Caco-2 (cell line): ENCODE results near the gene RACK1. TPM values are rescaled to one million over a fixed set of nuclear protein-coding genes. Genes with fewer than 3 reads are reported as not detected.

Source experiments
- BruUV-seq: library from RNA; stranded (reverse); fragments of 400-500 nt; replicated peaks from 2 replicates; lab custom pipeline; 2021; lab: Mats Ljungman, UMichigan
- CTCF ChIA-PET: fragments of 300-600 bp; sonication (Branson Sonifier 250); formaldehyde crosslinking; loops from one replicate; lab custom pipeline; 2022; ENCODE audit warnings: antibody characterized with exemption; lab: Charles Lee
- POLR2A ChIA-PET: fragments of 300-600 bp; sonication (Branson Sonifier 250); formaldehyde crosslinking; loops from one replicate; lab custom pipeline; 2022; ENCODE audit warnings: antibody characterized with exemption; lab: Charles Lee
- DNase-seq, 2 experiments: peaks; one replicate each; pipeline versions ENCODE4 v3.0.0 to v3.0.0-alpha.2; 2020 to 2022
- H3K27me3 ChIP-seq: replicated peaks from 2 replicates; pipeline ENCODE4 v1.6.0; 2011; ENCODE audit warnings: low read length; ENCODE audit not compliant: control insufficient read depth, insufficient read depth
- H3K36me3 ChIP-seq: 2 replicates; pipeline ENCODE4 v1.5.1; 2011; ENCODE audit warnings: low read length; ENCODE audit not compliant: control insufficient read depth, insufficient read depth
- H3K4me1 ChIP-seq: fragments of 250-450 bp; sonication (Bioruptor Pico); 2 replicates; pipeline ENCODE4 v1.5.1; 2020; ENCODE audit warnings: mild to moderate bottlenecking
- H3K4me3 ChIP-seq: 2 replicates; pipeline ENCODE4 v1.5.1; 2011; ENCODE audit warnings: low read depth, mild to moderate bottlenecking, control low read depth, low read length
- H3K9me3 ChIP-seq: fragments of 250-450 bp; sonication (Bioruptor Pico); 2 replicates; pipeline ENCODE4 v1.5.1; 2020; ENCODE audit warnings: mild to moderate bottlenecking, moderate library complexity
- H3K27ac Mint-ChIP-seq: one replicate; pipeline ENCODE4 v1.8.0; 2022; ENCODE audit warnings: mixed read lengths; ENCODE audit not compliant: unreplicated experiment
- H3K27me3 Mint-ChIP-seq: one replicate; pipeline ENCODE4 v1.8.0; 2022; ENCODE audit warnings: mixed read lengths; ENCODE audit not compliant: insufficient read depth, unreplicated experiment
- H3K36me3 Mint-ChIP-seq: one replicate; pipeline ENCODE4 v1.8.0; 2022; ENCODE audit warnings: mild to moderate bottlenecking, mixed read lengths; ENCODE audit not compliant: insufficient read depth, unreplicated experiment
- H3K4me1 Mint-ChIP-seq: one replicate; pipeline ENCODE4 v1.8.0; 2022; ENCODE audit warnings: low read depth, mixed read lengths; ENCODE audit not compliant: unreplicated experiment
- H3K4me3 Mint-ChIP-seq: one replicate; pipeline ENCODE4 v1.8.0; 2022; ENCODE audit warnings: mild to moderate bottlenecking, moderate library complexity, mixed read lengths; ENCODE audit not compliant: unreplicated experiment
- H3K9me3 Mint-ChIP-seq: one replicate; pipeline ENCODE4 v1.8.0; 2022; ENCODE audit warnings: mixed read lengths; ENCODE audit not compliant: unreplicated experiment
- intact Hi-C: fragments of 100-400 bp; cut with micrococcal nuclease; formaldehyde crosslinking; loops from one replicate; pipeline ENCODE4 v1.10.0; 2022; ENCODE audit not compliant: unreplicated experiment
- total RNA-seq: library from RNA; stranded (reverse); gene quantifications from 2 replicates; pipeline ENCODE4 v1.2.3, GENCODE V29; 2022
- TF ChIP-seq, protein P1 (sequence below), 2 experiments: fragments of 200-600 bp in 1 of 2; IDR thresholded peaks; 1 replicate in 1 of 2; 2 replicates in 1 of 2; pipeline versions ENCODE4 v1.5.1 to v1.8.0; 2011 to 2022; ENCODE audit warnings: antibody characterized with exemption in 1 of 2, control low read depth in 1 of 2, inconsistent platforms in 1 of 2, low read depth in 1 of 2, low read length in 1 of 2, mild to moderate bottlenecking in 1 of 2, moderate library complexity in 1 of 2; ENCODE audit not compliant: insufficient read depth in 1 of 2, severe bottlenecking in 1 of 2, unreplicated experiment in 1 of 2

Gene RACK1
- total RNA-seq, 1 experiment from 2014 or later, result 2,098 TPM

DNA sequence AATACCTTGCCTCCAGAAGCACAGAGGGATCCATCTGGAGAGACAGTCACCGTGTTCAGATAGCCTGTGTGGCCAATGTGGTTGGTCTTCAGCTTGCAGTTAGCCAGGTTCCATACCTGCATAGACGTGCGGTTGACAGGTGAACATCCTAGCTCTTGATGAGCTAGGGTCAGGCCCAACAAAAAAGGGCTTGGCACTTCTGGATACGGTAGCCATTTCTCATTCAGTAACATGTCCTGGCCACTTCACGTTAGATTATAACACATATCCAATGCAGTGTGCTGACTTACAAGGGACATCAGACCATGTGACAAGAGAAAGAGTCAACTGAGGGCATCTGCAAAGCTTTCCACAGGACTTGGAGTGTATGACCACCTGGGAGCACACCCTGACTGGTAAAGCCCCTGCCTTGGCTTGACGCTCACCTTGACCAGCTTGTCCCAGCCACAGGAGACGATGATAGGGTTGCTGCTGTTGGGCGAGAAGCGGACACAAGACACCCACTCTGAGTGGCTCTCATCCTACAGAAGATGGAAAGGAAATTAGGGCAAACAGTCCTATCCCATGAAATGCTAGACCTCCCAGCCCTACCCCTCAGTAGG is 4.5 kb downstream of the RACK1 start:
- Histone ChIP-seq H3K4me3 (no peak overlapping the region), H3K9me3 (no peaks in the 10 kb centered on the region), H3K36me3 (peaks cover 29% of the 10 kb centered on the region), H3K4me1 (peaks cover 8% of the 10 kb centered on the region; the same call in 1 of the 2 replicates), H3K27me3 (no peaks in the 10 kb centered on the region)
- Mint-ChIP-seq H3K27me3 (no peaks in the 10 kb centered on the region), H3K4me1 (no peaks in the 10 kb centered on the region), H3K9me3 (no peaks in the 10 kb centered on the region), H3K27ac (peak overlapping the region; percentile 42), H3K36me3 (peaks cover 100% of the 10 kb centered on the region), H3K4me3 (peak overlapping the region; percentile 22)
- POLR2A ChIA-PET, result interaction anchor here (0.6 kb wide), 1 partner anchor 28 kb away, joined by 5 read pairs; no protein-coding TSS in a partner anchor
- DNase-seq, result no peak
- CTCF ChIA-PET, result no interaction called here
- intact Hi-C loops, result no loop called here
- BruUV-seq, result no TSS peak
- TF ChIP-seq, protein P1, sequence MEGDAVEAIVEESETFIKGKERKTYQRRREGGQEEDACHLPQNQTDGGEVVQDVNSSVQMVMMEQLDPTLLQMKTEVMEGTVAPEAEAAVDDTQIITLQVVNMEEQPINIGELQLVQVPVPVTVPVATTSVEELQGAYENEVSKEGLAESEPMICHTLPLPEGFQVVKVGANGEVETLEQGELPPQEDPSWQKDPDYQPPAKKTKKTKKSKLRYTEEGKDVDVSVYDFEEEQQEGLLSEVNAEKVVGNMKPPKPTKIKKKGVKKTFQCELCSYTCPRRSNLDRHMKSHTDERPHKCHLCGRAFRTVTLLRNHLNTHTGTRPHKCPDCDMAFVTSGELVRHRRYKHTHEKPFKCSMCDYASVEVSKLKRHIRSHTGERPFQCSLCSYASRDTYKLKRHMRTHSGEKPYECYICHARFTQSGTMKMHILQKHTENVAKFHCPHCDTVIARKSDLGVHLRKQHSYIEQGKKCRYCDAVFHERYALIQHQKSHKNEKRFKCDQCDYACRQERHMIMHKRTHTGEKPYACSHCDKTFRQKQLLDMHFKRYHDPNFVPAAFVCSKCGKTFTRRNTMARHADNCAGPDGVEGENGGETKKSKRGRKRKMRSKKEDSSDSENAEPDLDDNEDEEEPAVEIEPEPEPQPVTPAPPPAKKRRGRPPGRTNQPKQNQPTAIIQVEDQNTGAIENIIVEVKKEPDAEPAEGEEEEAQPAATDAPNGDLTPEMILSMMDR (IDR thresholded peaks at IDR 0.05; ENCODE audit: insufficient read depth in 1 of 2, low read depth in 1 of 2, low read length in 1 of 2, severe bottlenecking in 1 of 2, unreplicated experiment in 1 of 2), result no peak

DNA sequence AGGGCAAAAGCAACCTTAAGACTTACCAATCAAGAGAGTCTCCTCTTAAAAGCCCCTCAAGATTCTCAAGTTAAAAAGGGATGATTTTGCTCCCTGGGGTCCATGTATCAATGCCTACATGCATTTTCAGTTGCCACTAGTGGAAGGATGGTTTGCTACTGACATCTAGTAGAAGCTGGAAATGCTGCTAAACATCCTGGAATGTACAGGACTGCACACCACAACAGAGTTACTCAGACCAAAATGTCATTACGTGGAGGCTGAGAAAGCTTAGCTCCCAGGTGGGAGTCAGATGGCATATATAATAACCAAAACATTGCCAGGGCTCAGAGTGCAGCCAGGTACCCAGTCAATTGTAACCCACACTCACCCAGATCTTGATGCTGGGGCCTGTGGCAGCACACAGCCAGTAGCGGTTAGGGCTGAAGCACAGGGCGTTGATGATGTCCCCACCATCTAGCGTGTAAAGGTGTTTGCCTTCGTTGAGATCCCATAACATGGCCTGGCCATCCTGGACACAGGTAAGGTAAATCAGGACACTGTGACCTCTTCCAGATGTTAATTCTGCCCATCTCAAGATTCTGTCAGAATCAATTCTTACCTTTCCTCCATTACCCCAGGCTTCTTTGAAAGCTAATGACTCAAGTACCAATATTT is 5.8 kb downstream of the RACK1 start:
- POLR2A ChIA-PET, result no interaction called here
- no TSS peak for BruUV-seq

DNA sequence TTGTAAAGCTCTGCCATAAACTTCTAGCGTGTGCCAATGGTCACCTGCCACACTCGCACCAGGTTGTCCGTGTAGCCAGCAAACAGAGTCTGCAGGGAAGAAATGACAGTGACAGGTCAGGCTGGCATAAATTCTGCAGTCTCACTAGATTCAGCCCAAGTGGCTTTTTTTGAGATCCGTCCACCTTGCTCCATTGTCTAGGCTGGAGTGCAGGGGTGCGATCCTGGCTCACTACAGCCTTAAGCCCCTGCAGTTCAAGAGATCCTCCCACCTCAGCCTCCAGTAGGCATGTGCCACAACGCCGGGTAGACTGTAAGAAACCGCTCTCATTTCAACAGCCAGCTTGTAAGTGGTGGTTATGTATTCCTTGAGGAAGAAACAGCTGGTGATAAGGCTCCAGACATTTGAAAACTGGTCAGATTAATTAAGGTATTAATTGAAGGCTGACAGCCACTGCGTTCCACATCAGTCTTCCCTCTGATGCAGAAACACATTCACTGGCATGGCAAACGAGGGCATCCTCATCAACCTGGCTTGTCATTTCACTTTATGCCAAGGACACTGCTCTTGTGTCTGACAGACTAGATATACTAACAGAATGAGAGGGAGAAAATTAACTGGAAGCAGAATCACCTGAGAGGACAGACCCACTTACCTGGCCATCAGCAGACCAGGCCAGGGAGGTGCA is 6.6 kb downstream of the RACK1 start:
- DNase-seq, result no peak
- H3K27ac Mint-ChIP-seq, result no peak overlapping the region
- TF ChIP-seq, protein P1 (IDR thresholded peaks at IDR 0.05; ENCODE audit: insufficient read depth in 1 of 2, low read depth in 1 of 2, low read length in 1 of 2, severe bottlenecking in 1 of 2, unreplicated experiment in 1 of 2), result no peak
- no TSS peak for BruUV-seq
- peaks cover 7% of the 10 kb centered on the region; the same call in 1 of the 2 replicates for H3K4me1 ChIP-seq
- peaks cover 28% of the 10 kb centered on the region for H3K36me3 ChIP-seq
- CTCF ChIA-PET, result no interaction called here
- intact Hi-C loops, result no loop called here
- no peaks in the 10 kb centered on the region for H3K9me3 ChIP-seq
- H3K27me3 ChIP-seq, result no peaks in the 10 kb centered on the region
- no peaks in the 10 kb centered on the region for H3K9me3 Mint-ChIP-seq
- no peaks in the 10 kb centered on the region for H3K4me1 Mint-ChIP-seq
- H3K27me3 Mint-ChIP-seq, result no peaks in the 10 kb centered on the region
- peaks cover 96% of the 10 kb centered on the region for H3K36me3 Mint-ChIP-seq
- no peak overlapping the region for H3K4me3 Mint-ChIP-seq
- H3K4me3 ChIP-seq, result no peak overlapping the region
- POLR2A ChIA-PET, result interaction anchor here (0.6 kb wide), 2 partner anchors 39 to 371 kb away, joined by 3 to 4 read pairs; no protein-coding TSS in a partner anchor

More for the DNA sequence above, 5.8 kb downstream of the RACK1 start:
- Mint-ChIP-seq H3K4me1 (no peaks in the 10 kb centered on the region), H3K9me3 (no peaks in the 10 kb centered on the region), H3K27ac (peak overlapping the region; percentile 42), H3K4me3 (no peak overlapping the region), H3K36me3 (peaks cover 100% of the 10 kb centered on the region), H3K27me3 (no peaks in the 10 kb centered on the region)
- Histone ChIP-seq H3K4me1 (peaks cover 8% of the 10 kb centered on the region; the same call in 1 of the 2 replicates), H3K36me3 (peaks cover 29% of the 10 kb centered on the region), H3K27me3 (no peaks in the 10 kb centered on the region), H3K9me3 (no peaks in the 10 kb centered on the region), H3K4me3 (no peak overlapping the region)
- TF ChIP-seq, protein P1 (IDR thresholded peaks at IDR 0.05; ENCODE audit: insufficient read depth in 1 of 2, low read depth in 1 of 2, low read length in 1 of 2, severe bottlenecking in 1 of 2, unreplicated experiment in 1 of 2), result no peak
- CTCF ChIA-PET, result no interaction called here
- intact Hi-C loops, result no loop called here
- DNase-seq, result no peak
